ENCODE data around the gene MAEA. TPM values are rescaled to one million over a fixed set of nuclear protein-coding genes. Genes with fewer than 3 reads are reported as not detected.

The MAEA gene
- total RNA-seq, 5 donors from 2014 or later (not counting 1 experiment from before 2014, with no cell fraction given), result 62.3 to 114 (median 87.2) TPM

DNA sequence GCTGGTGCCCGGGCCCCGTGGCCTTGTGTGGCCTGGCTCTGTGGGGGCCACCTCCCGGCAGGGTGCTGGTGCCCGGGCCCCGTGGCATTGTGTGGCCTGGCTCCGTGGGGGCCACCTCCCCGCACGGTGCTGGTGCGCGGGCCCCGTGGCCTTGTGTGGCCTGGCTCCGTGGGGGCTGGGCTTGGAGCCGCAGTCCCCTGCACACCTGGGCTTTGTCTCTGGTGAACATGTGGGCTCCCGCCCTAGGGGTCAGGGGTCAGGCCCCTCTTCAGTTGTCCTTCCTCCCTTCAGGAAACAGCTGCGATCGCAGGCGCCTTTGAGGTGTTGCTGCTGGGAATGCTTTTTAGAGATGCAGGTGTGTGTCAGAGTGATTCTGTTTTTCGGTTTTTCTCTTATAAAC lies 74.5 kb downstream of the MAEA start:
- 87% methylated on average over 11 of the region's 18 CpGs for WGBS (ENCODE audit: insufficient coverage)
- CTCF ChIA-PET, result no interaction called here

GRCh38 chr4:1364748-1365147 lies 75.1 kb downstream of the MAEA start:
- no peak overlapping the region for H3K4me3 ChIP-seq (ENCODE audit: control insufficient read depth in 1 of 2, extremely low read depth in 1 of 2, low read length in 1 of 2)
- no peak for DNase-seq
- ChIA-PET CTCF (no interaction called here), POLR2A (no interaction called here)
- H3K27ac Mint-ChIP-seq, result no peak overlapping the region
- H3K4me3 Mint-ChIP-seq, result no peak overlapping the region
- no peaks in the 10 kb centered on the region for H3K4me1 ChIP-seq (ENCODE audit: control insufficient read depth in 1 of 2, extremely low read depth in 1 of 2, insufficient read depth in 2 of 2, low read length in 2 of 2)
- H3K27ac ChIP-seq (ENCODE audit: low read length), result no peak overlapping the region
- ATAC-seq (replicated peaks in 1 of 4), result no peak
- no peaks in the 10 kb centered on the region for H3K27me3 Mint-ChIP-seq
- H3K4me1 Mint-ChIP-seq, result no peaks in the 10 kb centered on the region
- peaks cover 2 to 16% of the 10 kb centered on the region in 2 donors for H3K36me3 ChIP-seq (ENCODE audit: control insufficient read depth in 2 of 2, extremely low read depth in 1 of 2, insufficient read depth in 1 of 2, low read length in 1 of 2)
- no peaks in the 10 kb centered on the region for H3K27me3 ChIP-seq (replicated peaks in 1 of 2; ENCODE audit: control insufficient read depth in 2 of 2, extremely low read depth in 1 of 2, insufficient read depth in 2 of 2, low read length in 1 of 2)
- no peaks in the 10 kb centered on the region for H3K9me3 Mint-ChIP-seq
- H3K9me3 ChIP-seq, result no peaks in the 10 kb centered on the region
- H3K36me3 Mint-ChIP-seq, result peaks cover 4% of the 10 kb centered on the region
- WGBS (ENCODE audit: insufficient coverage), result 93% methylated on average over 13 of the region's 13 CpGs

More for the DNA sequence above, 74.5 kb downstream of the MAEA start:
- H3K27ac Mint-ChIP-seq, result no peak overlapping the region
- peaks cover under 1% of the 10 kb centered on the region for H3K36me3 Mint-ChIP-seq
- no peaks in the 10 kb centered on the region for H3K27me3 ChIP-seq (replicated peaks in 1 of 2; ENCODE audit: control insufficient read depth in 2 of 2, extremely low read depth in 1 of 2, insufficient read depth in 2 of 2, low read length in 1 of 2)
- no peak overlapping the region for H3K4me3 ChIP-seq (ENCODE audit: control insufficient read depth in 1 of 2, extremely low read depth in 1 of 2, low read length in 1 of 2)
- no peaks in the 10 kb centered on the region for H3K4me1 Mint-ChIP-seq
- ATAC-seq (replicated peaks in 1 of 4) (no peak), DNase-seq (no peak)
- H3K27ac ChIP-seq (ENCODE audit: low read length), result no peak overlapping the region
- H3K36me3 ChIP-seq (ENCODE audit: control insufficient read depth in 2 of 2, extremely low read depth in 1 of 2, insufficient read depth in 1 of 2, low read length in 1 of 2), result peaks cover 2 to 16% of the 10 kb centered on the region in 2 donors
- no peaks in the 10 kb centered on the region for H3K27me3 Mint-ChIP-seq
- no peaks in the 10 kb centered on the region for H3K9me3 Mint-ChIP-seq
- POLR2A ChIA-PET, result no interaction called here
- no peaks in the 10 kb centered on the region for H3K4me1 ChIP-seq (ENCODE audit: control insufficient read depth in 1 of 2, extremely low read depth in 1 of 2, insufficient read depth in 2 of 2, low read length in 2 of 2)
- no peak overlapping the region for H3K4me3 Mint-ChIP-seq
- H3K9me3 ChIP-seq, result no peaks in the 10 kb centered on the region

- DNase-seq (no peak), ATAC-seq (replicated peaks in 1 of 4) (no peak)
- Histone ChIP-seq H3K9me3 (no peaks in the 10 kb centered on the region), H3K36me3 (ENCODE audit: control insufficient read depth in 2 of 2, extremely low read depth in 1 of 2, insufficient read depth in 1 of 2, low read length in 1 of 2) (peaks cover 0 to 16% of the 10 kb centered on the region in 2 donors), H3K4me3 (ENCODE audit: control insufficient read depth in 1 of 2, extremely low read depth in 1 of 2, low read length in 1 of 2) (no peak overlapping the region), H3K27me3 (replicated peaks in 1 of 2; ENCODE audit: control insufficient read depth in 2 of 2, extremely low read depth in 1 of 2, insufficient read depth in 2 of 2, low read length in 1 of 2) (no peaks in the 10 kb centered on the region), H3K27ac (ENCODE audit: low read length) (no peak overlapping the region), H3K4me1 (ENCODE audit: control insufficient read depth in 1 of 2, extremely low read depth in 1 of 2, insufficient read depth in 2 of 2, low read length in 2 of 2) (no peaks in the 10 kb centered on the region)
- no peaks in the 10 kb centered on the region for H3K4me1 Mint-ChIP-seq
- H3K36me3 Mint-ChIP-seq, result peaks cover 4% of the 10 kb centered on the region
- H3K9me3 Mint-ChIP-seq, result no peaks in the 10 kb centered on the region
- H3K27me3 Mint-ChIP-seq, result no peaks in the 10 kb centered on the region
- WGBS (ENCODE audit: insufficient coverage), result 79% methylated on average over 8 of the region's 25 CpGs
- no peak overlapping the region for H3K27ac Mint-ChIP-seq
- ChIA-PET POLR2A (no interaction called here), CTCF (no interaction called here)
- H3K4me3 Mint-ChIP-seq, result no peak overlapping the region
Measured at GRCh38 chr4:1365271-1366178, 75.8 kb downstream of the MAEA start.

GRCh38 chr4:1366371-1367229 lies 76.9 kb downstream of the MAEA start:
- no peak overlapping the region for H3K27ac Mint-ChIP-seq
- Histone ChIP-seq H3K9me3 (no peaks in the 10 kb centered on the region), H3K27ac (ENCODE audit: low read length) (no peak overlapping the region), H3K4me1 (ENCODE audit: control insufficient read depth in 1 of 2, extremely low read depth in 1 of 2, insufficient read depth in 2 of 2, low read length in 2 of 2) (no peaks in the 10 kb centered on the region), H3K27me3 (replicated peaks in 1 of 2; ENCODE audit: control insufficient read depth in 2 of 2, extremely low read depth in 1 of 2, insufficient read depth in 2 of 2, low read length in 1 of 2) (no peaks in the 10 kb centered on the region), H3K4me3 (ENCODE audit: control insufficient read depth in 1 of 2, extremely low read depth in 1 of 2, low read length in 1 of 2) (no peak overlapping the region), H3K36me3 (ENCODE audit: control insufficient read depth in 2 of 2, extremely low read depth in 1 of 2, insufficient read depth in 1 of 2, low read length in 1 of 2) (peaks cover 2 to 20% of the 10 kb centered on the region in 2 donors)
- no peak overlapping the region for H3K4me3 Mint-ChIP-seq
- H3K4me1 Mint-ChIP-seq, result no peaks in the 10 kb centered on the region
- DNase-seq, result no peak
- CTCF ChIA-PET, result no interaction called here
- POLR2A ChIA-PET, result no interaction called here
- 93% methylated on average over 32 of the region's 35 CpGs for WGBS (ENCODE audit: insufficient coverage)
- ATAC-seq (replicated peaks in 1 of 4), result no peak
- no peaks in the 10 kb centered on the region for H3K27me3 Mint-ChIP-seq
- H3K9me3 Mint-ChIP-seq, result no peaks in the 10 kb centered on the region
- H3K36me3 Mint-ChIP-seq, result peaks cover 12% of the 10 kb centered on the region

DNA sequence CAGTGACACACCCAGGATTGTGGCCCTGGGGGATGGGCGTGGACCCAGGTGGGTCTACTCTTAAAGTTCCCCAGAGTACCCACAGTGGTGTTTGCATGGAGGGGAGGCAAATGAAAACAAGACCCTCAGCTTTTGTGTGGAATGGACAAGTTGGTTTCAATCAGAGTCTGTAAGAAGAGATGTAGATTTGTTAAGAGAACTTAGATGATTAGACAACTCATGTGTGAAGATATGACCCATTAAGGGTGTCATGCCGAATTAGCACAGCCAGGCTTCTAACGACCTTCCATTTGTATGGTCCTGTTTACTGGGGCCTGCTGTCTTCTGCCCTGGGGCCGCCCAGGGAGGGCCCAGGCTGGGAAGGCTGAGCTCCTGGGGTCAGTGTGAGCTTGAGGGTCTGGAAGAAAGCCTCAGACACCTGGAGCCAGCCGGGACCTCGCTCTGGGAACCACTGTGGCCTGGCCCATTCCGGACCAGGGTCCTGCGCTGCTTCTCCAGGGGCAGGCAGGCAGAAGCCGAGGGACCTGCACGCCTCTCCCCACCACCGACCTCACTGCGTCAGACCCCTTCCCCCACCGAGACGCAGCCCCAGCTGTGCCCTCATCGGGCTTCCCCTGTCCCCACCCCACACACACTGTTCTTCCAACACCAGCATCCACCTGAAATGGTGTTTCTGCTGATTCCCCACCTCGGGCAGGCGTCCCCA lies 77.7 kb downstream of the MAEA start:
- Mint-ChIP-seq H3K27me3 (no peaks in the 10 kb centered on the region), H3K27ac (no peak overlapping the region), H3K4me1 (no peaks in the 10 kb centered on the region), H3K9me3 (no peaks in the 10 kb centered on the region), H3K4me3 (no peak overlapping the region), H3K36me3 (peaks cover 19% of the 10 kb centered on the region)
- POLR2A ChIA-PET, result no interaction called here
- DNase-seq (no peak), ATAC-seq (replicated peaks in 1 of 4) (no peak)
- Histone ChIP-seq H3K4me1 (ENCODE audit: control insufficient read depth in 1 of 2, extremely low read depth in 1 of 2, insufficient read depth in 2 of 2, low read length in 2 of 2) (no peaks in the 10 kb centered on the region), H3K9me3 (no peaks in the 10 kb centered on the region), H3K27ac (ENCODE audit: low read length) (no peak overlapping the region), H3K27me3 (replicated peaks in 1 of 2; ENCODE audit: control insufficient read depth in 2 of 2, extremely low read depth in 1 of 2, insufficient read depth in 2 of 2, low read length in 1 of 2) (no peaks in the 10 kb centered on the region), H3K4me3 (ENCODE audit: control insufficient read depth in 1 of 2, extremely low read depth in 1 of 2, low read length in 1 of 2) (no peak overlapping the region), H3K36me3 (ENCODE audit: control insufficient read depth in 2 of 2, extremely low read depth in 1 of 2, insufficient read depth in 1 of 2, low read length in 1 of 2) (peaks cover 5 to 27% of the 10 kb centered on the region in 2 donors)
- 97% methylated on average over 16 of the region's 17 CpGs for WGBS (ENCODE audit: insufficient coverage)
- CTCF ChIA-PET, result no interaction called here

DNA sequence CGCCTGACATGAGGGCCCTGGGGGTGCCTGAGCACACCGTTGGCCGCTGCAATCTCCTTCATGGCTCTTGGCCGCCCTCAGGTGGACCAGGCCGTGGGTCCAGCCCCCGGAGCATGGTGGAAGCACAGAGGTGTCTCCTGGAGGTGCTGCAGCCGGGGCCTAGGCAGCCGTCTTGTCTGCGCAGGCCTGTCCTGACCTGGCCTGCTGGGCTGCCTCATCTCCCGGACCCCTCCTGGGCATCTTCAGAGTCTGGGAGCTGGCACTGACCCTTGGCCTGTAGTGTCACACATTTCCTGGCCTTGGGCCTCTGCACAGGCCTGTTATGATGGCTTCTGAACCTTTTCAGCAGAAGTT lies 78.2 kb downstream of the MAEA start:
- no peaks in the 10 kb centered on the region for H3K27me3 Mint-ChIP-seq
- no peak overlapping the region for H3K4me3 ChIP-seq (ENCODE audit: control insufficient read depth in 1 of 2, extremely low read depth in 1 of 2, low read length in 1 of 2)
- DNase-seq, result no peak
- peaks cover 25% of the 10 kb centered on the region for H3K36me3 Mint-ChIP-seq
- ATAC-seq (replicated peaks in 1 of 4), result no peak
- no peak overlapping the region for H3K27ac Mint-ChIP-seq
- no peak overlapping the region for H3K27ac ChIP-seq (ENCODE audit: low read length)
- CTCF ChIA-PET, result no interaction called here
- no peak overlapping the region for H3K4me3 Mint-ChIP-seq
- POLR2A ChIA-PET, result no interaction called here
- no peaks in the 10 kb centered on the region for H3K4me1 Mint-ChIP-seq
- H3K36me3 ChIP-seq (ENCODE audit: control insufficient read depth in 2 of 2, extremely low read depth in 1 of 2, insufficient read depth in 1 of 2, low read length in 1 of 2), result peaks cover 5 to 33% of the 10 kb centered on the region in 2 donors
- no peaks in the 10 kb centered on the region for H3K27me3 ChIP-seq (replicated peaks in 1 of 2; ENCODE audit: control insufficient read depth in 2 of 2, extremely low read depth in 1 of 2, insufficient read depth in 2 of 2, low read length in 1 of 2)
- H3K9me3 ChIP-seq, result no peaks in the 10 kb centered on the region
- 98% methylated on average over 10 of the region's 10 CpGs for WGBS (ENCODE audit: insufficient coverage)
- H3K4me1 ChIP-seq (ENCODE audit: control insufficient read depth in 1 of 2, extremely low read depth in 1 of 2, insufficient read depth in 2 of 2, low read length in 2 of 2), result no peaks in the 10 kb centered on the region
- H3K9me3 Mint-ChIP-seq, result no peaks in the 10 kb centered on the region

Data from T-cell (primary cell).